ENCODE data around the gene PDX1.

The PDX1 gene

DNA sequence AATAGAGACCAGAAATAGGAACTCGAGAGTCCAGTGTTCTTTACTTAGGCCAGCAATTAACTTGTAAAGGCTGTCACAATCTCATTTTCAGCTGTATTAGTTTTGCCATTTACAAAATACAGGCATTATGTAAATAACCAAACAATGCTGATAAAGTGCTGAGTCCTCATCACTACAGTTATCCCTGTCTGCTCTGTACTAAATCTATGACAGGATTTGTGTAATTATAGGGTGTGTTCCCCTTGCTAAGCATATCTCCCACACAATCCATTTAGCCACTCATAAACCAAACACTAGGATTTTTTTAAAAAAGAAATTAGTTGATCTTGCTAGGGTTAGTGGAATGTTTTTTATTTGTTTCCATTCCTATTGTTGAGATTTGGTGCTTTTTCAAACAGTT, 23.2 kb downstream of the PDX1 start:
- DNase-seq (ENCODE audit: low read depth in 1 of 2, low spot score in 1 of 2): no peak
- H3K27me3 ChIP-seq (ENCODE audit: insufficient read depth, poor library complexity, severe bottlenecking): peaks cover 9% of the 10 kb centered on the region
- H3K4me3 ChIP-seq (replicated peaks; ENCODE audit: insufficient read depth, low read length): no peak overlapping the region
- TF ChIP-seq POLR2AphosphoS5 (IDR thresholded peaks at IDR 0.05; ENCODE audit: low read depth): no peak
- no peak overlapping the region for H3K27ac ChIP-seq (replicated peaks)

DNA sequence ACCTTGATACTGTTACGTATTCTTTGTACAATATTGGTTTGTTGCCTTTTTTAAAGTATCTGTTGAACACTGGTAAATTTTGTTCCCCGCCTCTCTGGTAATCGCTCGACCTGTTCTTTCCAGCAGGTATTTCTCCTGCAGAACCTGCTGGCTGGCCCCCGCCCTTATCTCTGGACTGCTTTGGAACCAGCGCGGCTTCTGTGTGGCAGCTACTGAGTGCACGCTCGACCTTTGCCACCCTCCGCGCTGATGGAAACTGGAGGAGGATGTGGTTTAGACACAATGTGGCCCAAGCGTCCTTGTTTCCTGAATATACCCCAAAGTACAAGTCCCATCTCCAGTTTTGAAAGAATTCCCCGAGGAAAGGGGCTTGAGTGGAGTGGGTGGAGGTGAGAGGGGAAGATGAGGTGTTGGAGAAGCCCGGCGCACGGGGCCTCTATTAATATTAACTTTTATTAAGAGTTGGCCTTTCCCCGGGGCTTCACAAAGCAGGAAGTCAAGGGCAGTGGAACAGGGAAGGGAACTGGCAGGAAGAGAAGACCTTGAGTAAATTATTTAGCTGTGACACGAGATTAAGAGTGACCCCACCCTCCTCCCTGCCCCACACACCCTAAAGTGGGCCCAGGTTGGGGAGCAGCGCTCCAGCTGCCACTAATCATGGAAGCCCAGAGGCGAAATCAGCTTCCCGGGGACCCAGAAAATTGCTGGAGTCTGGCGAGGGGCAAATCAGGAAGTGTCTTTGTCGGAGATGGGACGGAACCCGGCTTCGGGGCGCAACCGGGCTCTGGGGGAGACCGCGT, 33.3 kb downstream of the PDX1 start:
- TF ChIP-seq, protein P1, sequence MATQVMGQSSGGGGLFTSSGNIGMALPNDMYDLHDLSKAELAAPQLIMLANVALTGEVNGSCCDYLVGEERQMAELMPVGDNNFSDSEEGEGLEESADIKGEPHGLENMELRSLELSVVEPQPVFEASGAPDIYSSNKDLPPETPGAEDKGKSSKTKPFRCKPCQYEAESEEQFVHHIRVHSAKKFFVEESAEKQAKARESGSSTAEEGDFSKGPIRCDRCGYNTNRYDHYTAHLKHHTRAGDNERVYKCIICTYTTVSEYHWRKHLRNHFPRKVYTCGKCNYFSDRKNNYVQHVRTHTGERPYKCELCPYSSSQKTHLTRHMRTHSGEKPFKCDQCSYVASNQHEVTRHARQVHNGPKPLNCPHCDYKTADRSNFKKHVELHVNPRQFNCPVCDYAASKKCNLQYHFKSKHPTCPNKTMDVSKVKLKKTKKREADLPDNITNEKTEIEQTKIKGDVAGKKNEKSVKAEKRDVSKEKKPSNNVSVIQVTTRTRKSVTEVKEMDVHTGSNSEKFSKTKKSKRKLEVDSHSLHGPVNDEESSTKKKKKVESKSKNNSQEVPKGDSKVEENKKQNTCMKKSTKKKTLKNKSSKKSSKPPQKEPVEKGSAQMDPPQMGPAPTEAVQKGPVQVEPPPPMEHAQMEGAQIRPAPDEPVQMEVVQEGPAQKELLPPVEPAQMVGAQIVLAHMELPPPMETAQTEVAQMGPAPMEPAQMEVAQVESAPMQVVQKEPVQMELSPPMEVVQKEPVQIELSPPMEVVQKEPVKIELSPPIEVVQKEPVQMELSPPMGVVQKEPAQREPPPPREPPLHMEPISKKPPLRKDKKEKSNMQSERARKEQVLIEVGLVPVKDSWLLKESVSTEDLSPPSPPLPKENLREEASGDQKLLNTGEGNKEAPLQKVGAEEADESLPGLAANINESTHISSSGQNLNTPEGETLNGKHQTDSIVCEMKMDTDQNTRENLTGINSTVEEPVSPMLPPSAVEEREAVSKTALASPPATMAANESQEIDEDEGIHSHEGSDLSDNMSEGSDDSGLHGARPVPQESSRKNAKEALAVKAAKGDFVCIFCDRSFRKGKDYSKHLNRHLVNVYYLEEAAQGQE (IDR thresholded peaks at IDR 0.05; ENCODE audit: insufficient replicate concordance, low read depth): no peak
- TF ChIP-seq POLR2AphosphoS5 (IDR thresholded peaks at IDR 0.05; ENCODE audit: low read depth) (no peak; the same call in 1 of the 2 replicates), CTCF (IDR thresholded peaks at IDR 0.05; ENCODE audit: insufficient read depth, low read length) (no peak)
- Histone ChIP-seq H3K4me3 (replicated peaks; ENCODE audit: insufficient read depth, low read length) (peak overlapping the region; percentile 54), H3K27me3 (ENCODE audit: insufficient read depth, poor library complexity, severe bottlenecking) (peaks cover 26% of the 10 kb centered on the region), H3K27ac (replicated peaks) (no peak overlapping the region)
- peak in 1 of 2 experiments; percentile 39 for DNase-seq (ENCODE audit: low read depth in 1 of 2, low spot score in 1 of 2)

DNA sequence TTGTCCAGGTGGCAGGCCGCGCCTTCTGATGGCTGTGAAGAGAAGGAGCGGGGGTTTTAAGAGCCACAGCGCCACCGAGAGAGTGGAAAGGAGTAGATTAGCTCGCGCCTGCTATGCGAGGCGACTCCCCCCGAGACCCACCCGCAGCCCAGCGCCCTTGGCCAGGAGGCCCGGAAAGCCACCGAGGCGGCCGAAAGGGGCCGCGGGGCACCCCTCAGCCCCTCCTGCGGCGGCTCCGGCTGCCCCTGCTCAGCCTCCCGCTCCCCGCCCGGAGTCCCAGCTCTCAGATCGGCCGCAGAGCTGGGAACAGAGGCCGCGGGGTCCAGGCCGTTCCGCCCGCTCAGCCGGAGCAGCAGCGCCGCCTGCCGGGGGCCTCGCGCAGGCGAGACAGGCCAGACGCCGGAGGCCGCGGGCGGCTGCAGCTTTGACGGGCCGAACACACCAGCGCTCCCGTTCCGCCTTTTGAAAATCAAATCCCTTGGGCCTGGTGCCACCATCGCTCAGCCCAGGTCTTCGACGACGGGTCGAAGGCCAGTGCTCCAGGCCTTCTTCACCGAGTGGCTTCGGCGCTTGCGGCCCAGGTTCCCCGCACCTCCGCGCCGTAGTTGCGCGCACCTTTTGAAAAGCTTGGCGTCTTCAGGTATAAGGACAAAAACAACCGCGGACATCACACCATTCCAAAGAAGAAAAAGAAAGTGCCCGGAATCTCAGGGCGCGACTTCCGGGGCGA, 34.0 kb downstream of the PDX1 start:
- TF ChIP-seq, protein P1 (IDR thresholded peaks at IDR 0.05; ENCODE audit: insufficient replicate concordance, low read depth): no peak
- TF ChIP-seq POLR2AphosphoS5 (IDR thresholded peaks at IDR 0.05; ENCODE audit: low read depth) (no peak), GABPA (IDR thresholded peaks at IDR 0.05; ENCODE audit: low read depth) (no peak), SPI1 (IDR thresholded peaks at IDR 0.05; ENCODE audit: borderline replicate concordance, low read depth) (no peak), CTCF (IDR thresholded peaks at IDR 0.05; ENCODE audit: insufficient read depth, low read length) (peak; percentile 91)
- peaks cover 26% of the 10 kb centered on the region for H3K27me3 ChIP-seq (ENCODE audit: insufficient read depth, poor library complexity, severe bottlenecking)
- H3K27ac ChIP-seq (replicated peaks): no peak overlapping the region
- peak overlapping the region; percentile 54 for H3K4me3 ChIP-seq (replicated peaks; ENCODE audit: insufficient read depth, low read length)
- peak; percentile 50 to 83 for DNase-seq (ENCODE audit: low read depth in 1 of 2, low spot score in 1 of 2)

DNA sequence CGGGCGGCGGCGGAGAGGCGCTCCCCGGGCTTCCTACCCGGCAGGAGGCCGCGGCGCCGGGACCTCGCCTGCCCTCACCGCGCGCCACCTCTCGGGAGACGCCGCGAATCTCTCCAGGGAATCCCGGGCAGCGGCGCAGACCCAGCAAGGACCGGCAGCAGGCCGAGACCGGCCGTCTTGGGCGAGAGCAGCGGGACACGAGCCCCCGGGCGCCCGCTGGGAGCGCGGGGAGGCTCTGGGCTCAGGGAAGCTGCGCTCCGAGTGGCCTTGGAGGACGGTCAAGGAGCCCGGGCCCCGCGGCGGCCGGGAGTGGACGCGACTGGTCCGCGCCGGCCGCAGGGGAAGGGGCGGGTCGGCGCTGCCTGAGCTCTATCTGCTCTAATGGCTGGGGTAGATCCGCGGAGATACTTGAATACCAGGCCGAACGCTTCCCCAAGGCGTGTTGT, 34.6 kb downstream of the PDX1 start:
- Histone ChIP-seq H3K4me3 (replicated peaks; ENCODE audit: insufficient read depth, low read length) (peak overlapping the region; percentile 54), H3K27me3 (ENCODE audit: insufficient read depth, poor library complexity, severe bottlenecking) (peaks cover 22% of the 10 kb centered on the region), H3K27ac (replicated peaks) (no peak overlapping the region)
- DNase-seq (ENCODE audit: low read depth in 1 of 2, low spot score in 1 of 2): no peak
- TF ChIP-seq, protein P1 (IDR thresholded peaks at IDR 0.05; ENCODE audit: insufficient replicate concordance, low read depth): no peak
- TF ChIP-seq GABPA (IDR thresholded peaks at IDR 0.05; ENCODE audit: low read depth): no peak
- no peak for TF ChIP-seq SPI1 (IDR thresholded peaks at IDR 0.05; ENCODE audit: borderline replicate concordance, low read depth)
- TF ChIP-seq CTCF (IDR thresholded peaks at IDR 0.05; ENCODE audit: insufficient read depth, low read length): no peak
- no peak for TF ChIP-seq POLR2AphosphoS5 (IDR thresholded peaks at IDR 0.05; ENCODE audit: low read depth)

Data from HL-60 (cell line).